Measurements from ENCODE around the gene ECHDC3. TPM values are rescaled to one million over a fixed set of nuclear protein-coding genes. Genes with fewer than 3 reads are reported as not detected.
A peak's percentile ranks its signal among the peaks of the same experiment; 100 is the strongest.
"Not testable (repeated sequence)": the region's sequence is repeated elsewhere in the genome, so short reads cannot be mapped to it uniquely, and the experiment has no call there.

The ECHDC3 gene
- total and polyA plus RNA-seq, 5 donors: 62.3 to 74.9 (median 70.1) TPM

- WGBS: no CpG with 5 or more reads among the region's 15 CpGs
Measured at GRCh38 chr10:11736767-11737166, 5.4 kb upstream of the ECHDC3 start.

DNA sequence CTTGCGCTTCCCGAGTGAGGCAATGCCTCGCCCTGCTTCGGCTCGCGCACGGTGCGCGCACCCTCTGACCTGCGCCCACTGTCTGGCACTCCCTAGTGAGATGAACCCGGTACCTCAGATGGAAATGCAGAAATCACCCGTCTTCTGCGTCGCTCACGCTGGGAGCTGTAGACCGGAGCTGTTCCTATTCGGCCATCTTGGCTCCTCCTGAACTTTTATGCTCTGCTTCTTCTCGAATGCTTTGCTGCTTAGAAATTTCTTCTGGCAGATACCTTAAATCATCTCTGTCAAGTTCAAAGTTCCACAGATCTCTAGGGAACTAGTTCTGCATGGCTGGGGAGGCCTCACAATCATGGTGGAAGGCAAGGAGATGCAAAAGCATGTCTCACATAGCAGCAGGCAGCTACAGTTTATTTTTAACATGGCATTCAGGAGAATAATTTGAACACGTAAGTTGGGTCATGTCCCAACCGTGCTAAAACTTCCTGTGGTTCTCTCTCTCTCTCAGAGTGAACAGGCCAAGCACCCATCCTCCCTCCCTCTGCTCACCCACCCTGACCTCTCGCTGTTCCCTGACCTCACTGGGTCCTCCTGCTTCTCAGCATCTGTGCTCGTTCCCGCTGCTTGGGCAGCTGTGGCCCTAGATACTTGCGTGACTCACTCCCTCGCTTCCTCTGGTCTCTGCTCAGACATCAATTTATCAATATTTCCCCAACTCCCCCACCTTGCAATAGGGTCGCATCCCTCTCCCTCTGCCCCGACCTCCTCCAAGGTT is 4.7 kb upstream of the ECHDC3 start:
- intact Hi-C loops (cut with DNase I); H3K27me3 ChIP-seq (ENCODE audit: control insufficient read depth, insufficient read depth); H3K9me3 ChIP-seq (ENCODE audit: control insufficient read depth, low read length); H3K27ac ChIP-seq (ENCODE audit: low read length); H3K4me3 ChIP-seq (ENCODE audit: low read length); DNase-seq; H3K4me1 ChIP-seq (ENCODE audit: control insufficient read depth, insufficient read depth, low read length): not testable (repeated sequence)
- peak in 1 of 2 donors; percentile 37 for ATAC-seq
- WGBS: 74% methylated on average over 27 of the region's 27 CpGs

More at GRCh38 chr10:11736767-11737166, 5.4 kb upstream of the ECHDC3 start:
- H3K27ac ChIP-seq (ENCODE audit: low read length); H3K4me1 ChIP-seq (ENCODE audit: control insufficient read depth, insufficient read depth, low read length); ATAC-seq; H3K9me3 ChIP-seq (ENCODE audit: control insufficient read depth, low read length); DNase-seq; H3K27me3 ChIP-seq (ENCODE audit: control insufficient read depth, insufficient read depth); H3K4me3 ChIP-seq (ENCODE audit: low read length); intact Hi-C loops (cut with DNase I): not testable (repeated sequence)

DNA sequence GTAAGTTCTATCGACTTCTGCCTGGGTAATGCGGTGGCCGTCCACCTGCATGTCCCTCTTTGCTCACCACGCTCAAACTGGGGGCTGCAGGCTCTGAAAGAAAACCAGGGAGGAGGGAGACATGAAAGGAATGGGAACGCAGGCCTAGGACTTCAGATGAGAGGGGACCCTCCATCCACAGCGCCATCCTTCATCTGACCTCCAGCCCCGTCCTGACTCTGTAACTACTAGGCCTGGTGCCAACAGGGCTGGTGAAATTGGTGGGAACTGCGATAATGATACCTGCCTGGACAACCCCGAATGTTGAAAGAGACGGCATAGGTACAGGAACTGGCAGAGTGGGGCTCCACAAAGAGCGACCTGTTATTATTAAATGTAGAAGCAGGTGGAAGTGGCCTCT is 1.3 kb upstream of the ECHDC3 start:
- Histone ChIP-seq H3K4me3 (ENCODE audit: low read length) (no peak overlapping the region), H3K27me3 (ENCODE audit: control insufficient read depth, insufficient read depth) (no peaks in the 10 kb centered on the region), H3K27ac (ENCODE audit: low read length) (no peak overlapping the region), H3K9me3 (ENCODE audit: control insufficient read depth, low read length) (no peaks in the 10 kb centered on the region), H3K4me1 (ENCODE audit: control insufficient read depth, insufficient read depth, low read length) (peaks cover 11% of the 10 kb centered on the region)
- WGBS: 96% methylated on average over 11 of the region's 11 CpGs
- intact Hi-C loops (cut with DNase I): no loop called here
- ATAC-seq: no peak
- DNase-seq: peak in 1 of 3 donors; percentile 54

DNA sequence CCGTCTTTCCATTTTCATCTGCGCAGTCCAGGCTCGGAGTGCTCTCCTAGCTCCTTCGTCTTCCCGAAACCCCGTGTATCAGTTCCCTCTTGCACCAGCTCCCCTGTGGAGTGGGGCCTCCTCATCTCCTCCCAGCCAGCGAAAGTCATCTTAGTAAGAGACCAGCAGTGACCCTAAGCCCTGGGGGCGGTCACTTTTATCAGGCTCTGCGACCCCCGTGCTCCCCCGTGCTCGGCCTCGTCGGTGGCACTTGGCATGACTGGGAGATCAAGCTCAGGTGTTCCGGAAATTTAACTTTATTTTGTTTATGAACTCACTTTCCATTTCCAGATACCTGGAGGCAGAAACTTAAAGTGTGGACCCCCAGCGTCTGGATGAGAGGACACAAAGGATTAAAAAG is 574 bp upstream of the ECHDC3 start:
- 71% methylated on average over 16 of the region's 16 CpGs for WGBS
- intact Hi-C loops (cut with DNase I): no loop called here
- H3K27me3 ChIP-seq (ENCODE audit: control insufficient read depth, insufficient read depth): no peaks in the 10 kb centered on the region
- H3K9me3 ChIP-seq (ENCODE audit: control insufficient read depth, low read length): no peaks in the 10 kb centered on the region
- H3K4me1 ChIP-seq (ENCODE audit: control insufficient read depth, insufficient read depth, low read length): peaks cover 11% of the 10 kb centered on the region
- H3K27ac ChIP-seq (ENCODE audit: low read length): no peak overlapping the region
- ATAC-seq (no peak), DNase-seq (peak in 1 of 3 donors; percentile 61)
- peak overlapping the region; percentile 66 for H3K4me3 ChIP-seq (ENCODE audit: low read length)

GRCh38 chr10:11742779-11743298 is 657 bp downstream of the ECHDC3 start:
- ATAC-seq (peak; percentile 74 to 82), DNase-seq (peak; percentile 66 to 89 (median 87))
- H3K27ac ChIP-seq (ENCODE audit: low read length): peak overlapping the region; percentile 96
- peak overlapping the region; percentile 66 for H3K4me3 ChIP-seq (ENCODE audit: low read length)
- H3K9me3 ChIP-seq (ENCODE audit: control insufficient read depth, low read length): no peaks in the 10 kb centered on the region
- WGBS: 30% methylated on average over 31 of the region's 31 CpGs
- H3K4me1 ChIP-seq (ENCODE audit: control insufficient read depth, insufficient read depth, low read length): peaks cover 7% of the 10 kb centered on the region
- intact Hi-C loops (cut with DNase I): no loop called here
- no peaks in the 10 kb centered on the region for H3K27me3 ChIP-seq (ENCODE audit: control insufficient read depth, insufficient read depth)

DNA sequence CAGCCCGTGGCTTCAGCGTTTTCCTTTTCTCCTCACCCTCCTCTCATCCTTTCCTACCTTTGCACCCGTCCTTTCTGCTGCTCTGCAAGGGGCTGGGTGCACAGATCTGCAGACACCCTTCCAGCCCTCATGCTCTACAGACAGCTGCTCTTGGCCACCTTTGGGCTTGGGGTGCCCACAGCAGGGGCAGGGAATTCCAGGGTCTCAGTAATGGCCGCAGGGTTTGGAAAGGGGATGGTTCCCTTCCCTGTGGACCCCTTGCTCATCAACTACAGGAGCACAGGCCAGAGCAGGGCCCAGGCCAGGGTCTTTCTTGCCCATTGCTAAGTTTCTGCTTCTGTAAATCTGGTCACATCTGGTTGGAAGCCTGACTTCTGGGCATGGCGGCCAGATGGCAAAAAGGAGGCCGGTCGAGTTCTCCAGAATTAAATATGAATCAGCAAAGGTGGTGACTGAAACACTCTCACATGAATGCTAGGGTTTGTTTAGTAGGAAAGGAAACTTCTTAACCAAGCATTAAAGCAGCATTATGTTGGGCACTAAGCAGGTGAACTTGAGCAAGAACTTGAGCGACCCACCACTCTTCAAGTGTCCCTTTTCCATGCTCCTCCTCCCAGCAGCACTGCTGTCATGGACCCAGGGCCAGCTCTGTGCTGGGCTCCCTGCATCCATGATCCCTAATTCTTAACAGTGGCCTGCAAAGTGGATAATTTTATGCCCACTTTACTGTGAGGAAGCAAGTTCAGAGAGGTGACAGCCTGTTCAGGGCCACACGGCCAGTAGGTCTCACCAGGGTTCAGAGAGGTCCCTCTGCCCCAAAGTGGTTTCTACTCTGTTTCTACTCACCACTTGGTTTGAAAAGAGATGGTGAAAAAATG is 1.5 kb downstream of the ECHDC3 start:
- Histone ChIP-seq H3K27ac (ENCODE audit: low read length) (peak overlapping the region; percentile 96), H3K9me3 (ENCODE audit: control insufficient read depth, low read length) (no peaks in the 10 kb centered on the region), H3K27me3 (ENCODE audit: control insufficient read depth, insufficient read depth) (no peaks in the 10 kb centered on the region), H3K4me1 (ENCODE audit: control insufficient read depth, insufficient read depth, low read length) (peaks cover 7% of the 10 kb centered on the region), H3K4me3 (ENCODE audit: low read length) (peak overlapping the region; percentile 66)
- intact Hi-C loops (cut with DNase I): no loop called here
- DNase-seq: no peak
- 81% methylated on average over 9 of the region's 9 CpGs for WGBS
- ATAC-seq: peak in 1 of 2 donors; percentile 1

- ATAC-seq (no peak), DNase-seq (no peak)
- H3K4me3 ChIP-seq (ENCODE audit: low read length): no peak overlapping the region
- intact Hi-C loops (cut with DNase I): no loop called here
- peaks cover 7% of the 10 kb centered on the region for H3K4me1 ChIP-seq (ENCODE audit: control insufficient read depth, insufficient read depth, low read length)
- H3K27ac ChIP-seq (ENCODE audit: low read length): no peak overlapping the region
- H3K9me3 ChIP-seq (ENCODE audit: control insufficient read depth, low read length): no peaks in the 10 kb centered on the region
- WGBS: 81% methylated on average over 6 of the region's 6 CpGs
- no peaks in the 10 kb centered on the region for H3K27me3 ChIP-seq (ENCODE audit: control insufficient read depth, insufficient read depth)
Measured at GRCh38 chr10:11745045-11745444, 2.9 kb downstream of the ECHDC3 start.

- peak overlapping the region; percentile 81 for H3K27ac ChIP-seq (ENCODE audit: low read length)
- no peaks in the 10 kb centered on the region for H3K9me3 ChIP-seq (ENCODE audit: control insufficient read depth, low read length)
- H3K27me3 ChIP-seq (ENCODE audit: control insufficient read depth, insufficient read depth): no peaks in the 10 kb centered on the region
- ATAC-seq (peak; percentile 53 to 62), DNase-seq (peak in 1 of 3 donors; percentile 51)
- peak overlapping the region; percentile 21 for H3K4me3 ChIP-seq (ENCODE audit: low read length)
- intact Hi-C loops (cut with DNase I): no loop called here
- whole genome bisulfite sequencing: 17% methylated on average over 13 of the region's 13 CpGs
- peaks cover 7% of the 10 kb centered on the region for H3K4me1 ChIP-seq (ENCODE audit: control insufficient read depth, insufficient read depth, low read length)
Measured at GRCh38 chr10:11746883-11747539, 4.8 kb downstream of the ECHDC3 start.

DNA sequence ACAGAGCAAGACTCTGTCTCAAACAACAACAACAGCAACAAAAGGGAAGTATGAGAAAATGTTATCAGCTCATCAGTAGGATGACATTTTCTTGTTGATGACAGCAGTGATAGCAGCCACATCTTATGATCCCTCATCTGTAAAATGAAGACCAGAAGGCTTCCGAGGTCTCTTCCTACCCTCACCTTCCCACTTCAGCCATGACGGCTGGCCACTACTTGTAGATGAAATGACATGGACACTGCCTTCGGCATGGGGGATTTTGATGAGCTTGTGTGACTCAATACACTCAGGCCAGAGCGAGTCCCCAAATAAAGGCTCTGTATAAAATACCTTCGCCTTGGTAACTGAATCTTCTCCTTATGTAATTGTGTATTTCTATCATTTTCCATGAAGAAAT is 6.7 kb downstream of the ECHDC3 start:
- intact Hi-C loops (cut with DNase I): no loop called here
- no peak overlapping the region for H3K4me3 ChIP-seq (ENCODE audit: low read length)
- DNase-seq (no peak), ATAC-seq (no peak)
- peaks cover 2% of the 10 kb centered on the region for H3K4me1 ChIP-seq (ENCODE audit: control insufficient read depth, insufficient read depth, low read length)
- 76% methylated on average over 5 of the region's 5 CpGs for WGBS
- no peak overlapping the region for H3K27ac ChIP-seq (ENCODE audit: low read length)
- no peaks in the 10 kb centered on the region for H3K27me3 ChIP-seq (ENCODE audit: control insufficient read depth, insufficient read depth)
- H3K9me3 ChIP-seq (ENCODE audit: control insufficient read depth, low read length): no peaks in the 10 kb centered on the region

- no peak for DNase-seq
- H3K9me3 ChIP-seq (ENCODE audit: control insufficient read depth, low read length): no peaks in the 10 kb centered on the region
- peaks cover 3% of the 10 kb centered on the region for H3K4me1 ChIP-seq (ENCODE audit: control insufficient read depth, insufficient read depth, low read length)
- H3K4me3 ChIP-seq (ENCODE audit: low read length): no peak overlapping the region
- no peak for ATAC-seq
- no peak overlapping the region for H3K27ac ChIP-seq (ENCODE audit: low read length)
- WGBS: 94% methylated on average over 2 of the region's 2 CpGs
- no peaks in the 10 kb centered on the region for H3K27me3 ChIP-seq (ENCODE audit: control insufficient read depth, insufficient read depth)
- intact Hi-C loops (cut with DNase I): loop anchor here (10.0 kb wide), 1 partner anchor 236 kb away; no protein-coding TSS in a partner anchor
Measured at GRCh38 chr10:11750420-11750819, 8.2 kb downstream of the ECHDC3 start.

Measured in right cardiac atrium (tissue), 5 donors.